Upper lobe of left lung (tissue), 6 donors: ENCODE data around the gene KCNK13. TPM values are rescaled to one million over a fixed set of nuclear protein-coding genes. Genes with fewer than 3 reads are reported as not detected.

ENCODE experiments used
- ATAC-seq, 2 donors: fragments of 200-7000 bp; cut with Tn5 transposase; one replicate each; pipeline ENCODE4 v1.9.1; 2022; ENCODE audit warnings: mild to moderate bottlenecking in 2 of 2, moderate library complexity in 2 of 2; ENCODE audit not compliant: low FRiP score in 2 of 2
- DNase-seq, 2 donors: peaks; one replicate each; pipeline ENCODE4 v3.0.0-alpha.2; 2019 to 2020
- H3K27ac ChIP-seq, 4 donors: fragments of 200-600 bp; sonication (generic); one replicate each; pipeline ENCODE4 v1.5.1; 2016 to 2019
- H3K27me3 ChIP-seq, 4 donors: fragments of 200-600 bp; sonication (generic); one replicate each; pipeline ENCODE4 v1.5.1; 2017 to 2019
- H3K36me3 ChIP-seq, 4 donors: fragments of 200-600 bp; sonication (generic); one replicate each; pipeline ENCODE4 v1.5.1; 2016 to 2019
- H3K4me1 ChIP-seq, 4 donors: fragments of 200-600 bp; sonication (generic); one replicate each; pipeline ENCODE4 v1.5.1; 2018 to 2019
- H3K4me3 ChIP-seq, 4 donors: fragments of 200-600 bp; sonication (generic); one replicate each; pipeline ENCODE4 v1.5.1; 2017 to 2019; ENCODE audit warnings: mild to moderate bottlenecking in 2 of 4, moderate library complexity in 1 of 4
- H3K9me3 ChIP-seq, 4 donors: fragments of 200-600 bp; sonication (generic); one replicate each; pipeline ENCODE4 v1.5.1; 2018 to 2019
- EP300 ChIP-seq, 4 donors: sonication (generic); formaldehyde crosslinking; IDR thresholded peaks; one replicate each; pipeline ENCODE4 v1.5.1; 2017; ENCODE audit warnings: antibody characterized with exemption in 4 of 4, control low read depth in 2 of 4
- POLR2A ChIP-seq, 4 donors: fragments of 450-650 bp; IDR thresholded peaks; one replicate each; pipeline ENCODE4 v1.5.1; 2016 to 2017; ENCODE audit warnings: antibody characterized with exemption in 4 of 4, mild to moderate bottlenecking in 2 of 4
- POLR2AphosphoS5 ChIP-seq, 2 donors: sonication (generic); formaldehyde crosslinking; IDR thresholded peaks; one replicate each; pipeline ENCODE4 v1.5.1; 2017; ENCODE audit warnings: antibody characterized with exemption in 2 of 2
- WGBS, 2 donors: methylation state at CpG; one replicate each; pipeline ENCODE4 v1.1.5; 2017 to 2018; 5-methylcytosine and 5-hydroxymethylcytosine counted together
- total RNA-seq, 6 donors: library from RNA; depleted of rRNA in 4 of 6; stranded (reverse); fragments of >200 nt in 4 of 6; gene quantifications; one replicate each; pipeline versions ENCODE4 v1.1.0 to v1.2.1, GENCODE V29; 2016 to 2021
- TF ChIP-seq, protein P1 (sequence below), 6 experiments: fragments of 450-650 bp in 4 of 6; fragments of 200-600 bp in 2 of 6; sonication (generic) in 2 of 6; IDR thresholded peaks; one replicate each; pipeline ENCODE4 v1.5.1; 2016 to 2019; ENCODE audit warnings: antibody characterized with exemption in 6 of 6
- donor health status: DM: no; HTN: no; CAD: no; lungs with moderate emphysema.
- donor health status: DM: no; HTN: yes; CAD: no; lungs with severe emphysema.

The KCNK13 gene
- total RNA-seq, 6 donors from 2014 or later = 0.22 to 3.0 (median 1.2) TPM; not detected in 2

DNA sequence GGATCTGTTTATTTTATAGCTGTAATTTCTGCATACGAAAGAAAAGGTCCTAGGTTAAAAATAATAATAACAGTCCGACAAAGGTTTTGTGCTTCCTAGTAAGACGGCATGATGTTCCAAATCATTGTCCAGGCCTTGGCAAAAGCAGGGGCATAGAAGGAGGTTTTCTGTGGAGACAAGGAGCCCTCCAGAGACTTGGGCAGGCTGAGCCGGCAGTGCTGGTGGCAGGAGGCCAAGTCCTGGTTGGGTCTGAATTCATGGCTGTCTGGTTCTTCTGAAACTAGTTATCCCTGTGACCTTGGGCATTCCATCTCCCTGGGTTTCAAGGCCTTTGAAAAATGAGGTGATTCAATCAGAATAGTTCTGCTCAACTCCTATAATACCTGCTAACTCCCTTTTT, 44.0 kb downstream of the KCNK13 start:
- ATAC-seq (no peak), DNase-seq (no peak)
- WGBS, 2 donors = 74 to 80% methylated on average over 4 of the region's 4 CpGs
- no peak overlapping the region for H3K4me3 ChIP-seq
- no peak for TF ChIP-seq POLR2AphosphoS5 (IDR thresholded peaks at IDR 0.05)
- TF ChIP-seq, protein P1, sequence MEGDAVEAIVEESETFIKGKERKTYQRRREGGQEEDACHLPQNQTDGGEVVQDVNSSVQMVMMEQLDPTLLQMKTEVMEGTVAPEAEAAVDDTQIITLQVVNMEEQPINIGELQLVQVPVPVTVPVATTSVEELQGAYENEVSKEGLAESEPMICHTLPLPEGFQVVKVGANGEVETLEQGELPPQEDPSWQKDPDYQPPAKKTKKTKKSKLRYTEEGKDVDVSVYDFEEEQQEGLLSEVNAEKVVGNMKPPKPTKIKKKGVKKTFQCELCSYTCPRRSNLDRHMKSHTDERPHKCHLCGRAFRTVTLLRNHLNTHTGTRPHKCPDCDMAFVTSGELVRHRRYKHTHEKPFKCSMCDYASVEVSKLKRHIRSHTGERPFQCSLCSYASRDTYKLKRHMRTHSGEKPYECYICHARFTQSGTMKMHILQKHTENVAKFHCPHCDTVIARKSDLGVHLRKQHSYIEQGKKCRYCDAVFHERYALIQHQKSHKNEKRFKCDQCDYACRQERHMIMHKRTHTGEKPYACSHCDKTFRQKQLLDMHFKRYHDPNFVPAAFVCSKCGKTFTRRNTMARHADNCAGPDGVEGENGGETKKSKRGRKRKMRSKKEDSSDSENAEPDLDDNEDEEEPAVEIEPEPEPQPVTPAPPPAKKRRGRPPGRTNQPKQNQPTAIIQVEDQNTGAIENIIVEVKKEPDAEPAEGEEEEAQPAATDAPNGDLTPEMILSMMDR (IDR thresholded peaks at IDR 0.05) = no peak
- TF ChIP-seq POLR2A (IDR thresholded peaks at IDR 0.05) = no peak
- no peak for TF ChIP-seq EP300 (IDR thresholded peaks at IDR 0.05)
- H3K27ac ChIP-seq = no peak overlapping the region
- H3K27me3 ChIP-seq = no peaks in the 10 kb centered on the region
- H3K9me3 ChIP-seq = no peaks in the 10 kb centered on the region
- H3K4me1 ChIP-seq = no peaks in the 10 kb centered on the region
- no peaks in the 10 kb centered on the region for H3K36me3 ChIP-seq

DNA sequence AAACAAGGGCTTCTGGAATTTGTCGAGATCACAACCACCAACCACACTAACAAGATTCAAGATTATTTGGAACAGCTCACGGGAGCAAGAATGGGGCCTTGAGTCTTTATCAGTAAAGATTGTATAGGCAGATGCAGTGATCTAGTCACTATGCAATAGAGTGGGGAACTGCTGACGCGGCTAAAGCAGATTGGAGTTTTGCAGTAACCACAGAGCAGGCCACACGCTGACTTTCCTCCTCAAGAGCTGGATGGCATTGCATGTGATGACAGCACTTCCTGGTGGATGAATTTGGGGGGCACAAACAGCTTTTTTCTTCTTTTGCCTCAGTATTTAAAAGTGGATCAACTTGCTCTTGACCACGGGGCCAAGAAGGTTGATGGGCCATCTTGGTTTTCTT, 46.0 kb downstream of the KCNK13 start:
- H3K27ac ChIP-seq = no peak overlapping the region
- no peak for TF ChIP-seq POLR2AphosphoS5 (IDR thresholded peaks at IDR 0.05)
- no peak for TF ChIP-seq POLR2A (IDR thresholded peaks at IDR 0.05)
- no peak for TF ChIP-seq EP300 (IDR thresholded peaks at IDR 0.05)
- TF ChIP-seq, protein P1 (IDR thresholded peaks at IDR 0.05) = no peak
- no peaks in the 10 kb centered on the region for H3K27me3 ChIP-seq
- no peaks in the 10 kb centered on the region for H3K4me1 ChIP-seq
- 87 to 93% methylated on average over 6 of the region's 6 CpGs for WGBS, 2 donors
- no peak for ATAC-seq
- no peaks in the 10 kb centered on the region for H3K36me3 ChIP-seq
- no peak overlapping the region for H3K4me3 ChIP-seq
- no peak for DNase-seq
- no peaks in the 10 kb centered on the region for H3K9me3 ChIP-seq

DNA sequence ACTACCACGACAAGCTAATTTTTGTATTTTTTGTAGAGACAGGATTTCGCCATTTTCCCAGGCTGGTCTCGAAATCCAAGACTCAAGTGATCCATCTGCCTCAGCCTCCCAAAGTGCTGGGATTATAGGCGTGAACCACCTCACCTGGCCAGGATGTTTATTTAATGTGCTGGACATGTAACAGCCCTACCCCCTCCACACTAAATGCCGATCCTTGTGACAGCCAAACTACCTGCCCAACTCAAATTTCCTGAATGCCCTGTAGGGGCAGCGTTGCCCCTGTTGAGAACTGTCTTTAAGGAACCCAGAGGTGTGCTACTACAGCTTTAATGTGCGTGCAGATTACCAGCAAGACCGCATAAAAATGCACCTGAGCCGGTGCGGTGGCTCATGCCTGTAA, 48.1 kb downstream of the KCNK13 start:
- no peak overlapping the region for H3K4me3 ChIP-seq
- ATAC-seq = no peak
- H3K27me3 ChIP-seq = no peaks in the 10 kb centered on the region
- no peak overlapping the region for H3K27ac ChIP-seq
- 74 to 81% methylated on average over 10 of the region's 10 CpGs for WGBS, 2 donors
- H3K36me3 ChIP-seq = no peaks in the 10 kb centered on the region
- no peak for TF ChIP-seq EP300 (IDR thresholded peaks at IDR 0.05)
- TF ChIP-seq POLR2AphosphoS5 (IDR thresholded peaks at IDR 0.05) = no peak
- TF ChIP-seq, protein P1 (IDR thresholded peaks at IDR 0.05) = no peak
- no peak for TF ChIP-seq POLR2A (IDR thresholded peaks at IDR 0.05)
- no peaks in the 10 kb centered on the region for H3K9me3 ChIP-seq
- no peaks in the 10 kb centered on the region for H3K4me1 ChIP-seq
- no peak for DNase-seq

DNA sequence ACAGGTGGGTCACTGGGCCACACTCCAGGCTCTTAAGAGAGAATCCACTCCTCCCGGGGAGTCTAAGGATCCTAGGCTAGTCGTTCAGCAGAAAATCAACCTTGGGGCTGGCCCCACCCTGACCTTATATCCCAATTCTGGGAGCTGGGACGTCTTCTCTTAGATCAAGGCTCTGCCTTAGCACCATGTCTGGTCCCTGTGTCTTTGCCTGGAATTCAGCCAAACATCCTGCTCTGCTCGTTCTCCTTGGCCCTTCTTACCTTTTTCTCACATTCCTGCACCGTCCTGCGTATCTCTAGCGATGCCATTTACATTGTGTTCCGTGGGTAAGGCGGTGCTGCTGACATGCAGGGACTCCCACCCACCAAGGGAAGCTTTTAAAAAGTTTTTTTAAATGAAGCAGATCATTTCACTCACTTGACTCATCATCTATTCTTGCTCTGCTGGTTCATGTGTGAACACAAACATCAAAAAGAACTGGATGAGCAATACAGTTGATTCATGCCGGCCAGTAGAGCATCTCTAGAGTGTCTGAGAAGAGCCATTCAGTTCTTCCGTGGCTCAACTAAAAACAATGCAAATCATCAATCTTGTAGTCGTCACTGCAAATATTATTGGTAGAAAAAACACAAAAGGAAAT, 50.2 kb downstream of the KCNK13 start:
- no peak for TF ChIP-seq POLR2A (IDR thresholded peaks at IDR 0.05)
- no peak for TF ChIP-seq EP300 (IDR thresholded peaks at IDR 0.05)
- no peak for TF ChIP-seq POLR2AphosphoS5 (IDR thresholded peaks at IDR 0.05)
- TF ChIP-seq, protein P1 (IDR thresholded peaks at IDR 0.05) = no peak
- WGBS, 2 donors = 57 to 59% methylated on average over 12 of the region's 12 CpGs
- no peaks in the 10 kb centered on the region for H3K36me3 ChIP-seq
- DNase-seq = no peak
- ATAC-seq = no peak
- no peak overlapping the region for H3K4me3 ChIP-seq
- no peaks in the 10 kb centered on the region for H3K9me3 ChIP-seq
- no peaks in the 10 kb centered on the region for H3K4me1 ChIP-seq
- H3K27ac ChIP-seq = no peak overlapping the region
- H3K27me3 ChIP-seq = no peaks in the 10 kb centered on the region

GRCh38 chr14:90114554-90114953, 52.8 kb downstream of the KCNK13 start:
- no peaks in the 10 kb centered on the region for H3K36me3 ChIP-seq
- H3K4me3 ChIP-seq = no peak overlapping the region
- no peaks in the 10 kb centered on the region for H3K9me3 ChIP-seq
- TF ChIP-seq EP300 (IDR thresholded peaks at IDR 0.05) (no peak), POLR2A (IDR thresholded peaks at IDR 0.05) (no peak), POLR2AphosphoS5 (IDR thresholded peaks at IDR 0.05) (no peak)
- no peak overlapping the region for H3K27ac ChIP-seq
- H3K4me1 ChIP-seq = no peaks in the 10 kb centered on the region
- WGBS, 2 donors = 86 to 89% methylated on average over 5 of the region's 5 CpGs
- ATAC-seq = no peak
- DNase-seq = no peak
- no peaks in the 10 kb centered on the region for H3K27me3 ChIP-seq
